ENCODE measurements around the gene BPIFA1. TPM values are rescaled to one million over a fixed set of nuclear protein-coding genes. Genes with fewer than 3 reads are reported as not detected.
A peak's percentile ranks its signal among the peaks of the same experiment; 100 is the strongest.

BPIFA1 gene
- total RNA-seq, 1 donor from 2014 or later = not detected

DNA sequence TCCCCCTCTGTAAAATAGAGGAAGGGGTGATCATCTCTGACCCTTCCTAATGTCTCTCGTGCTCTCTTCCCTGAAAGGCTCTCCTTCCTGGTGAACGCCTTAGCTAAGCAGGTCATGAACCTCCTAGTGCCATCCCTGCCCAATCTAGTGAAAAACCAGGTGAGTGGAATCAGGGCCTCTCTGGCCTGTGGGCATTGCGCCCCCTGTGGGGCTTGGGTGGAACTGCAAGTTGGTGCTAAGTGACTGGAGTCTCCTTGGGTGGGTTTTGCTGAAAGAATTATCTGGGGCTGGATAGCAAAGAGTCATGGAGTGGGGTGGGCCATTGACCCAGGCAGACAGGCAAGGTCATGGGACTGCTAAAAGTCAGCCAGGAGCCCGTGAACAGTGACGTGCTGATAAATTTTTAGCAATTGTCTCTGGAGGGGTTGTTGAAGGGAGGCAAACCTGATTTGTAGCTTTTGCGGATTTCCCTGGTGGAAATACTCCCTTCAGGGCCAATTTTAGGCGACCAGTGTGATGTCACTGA is 56.1 kb downstream of the BPIFA1 start:
- ATAC-seq (no peak), DNase-seq (peak; percentile 42)
- intact Hi-C loops (cut with micrococcal nuclease) = loop anchor here (10.0 kb wide), 1 partner anchor 387 kb away; no protein-coding TSS in a partner anchor

Other genes starting within 250 kb of the BPIFA1 start
- not detected for gene SUN5, start 231.6 kb upstream of the BPIFA1 start, total RNA-seq
- not detected for gene BPIFB2, start 228.3 kb upstream of the BPIFA1 start, total RNA-seq
- not detected for gene BPIFB6, start 204.3 kb upstream of the BPIFA1 start, total RNA-seq
- not detected for gene BPIFB3, start 182.1 kb upstream of the BPIFA1 start, total RNA-seq
- gene BPIFB4, start 156.4 kb upstream of the BPIFA1 start, total RNA-seq = not detected
- gene BPIFA2, start 67.8 kb upstream of the BPIFA1 start, total RNA-seq = not detected
- not detected for gene BPIFA3, start 18.6 kb upstream of the BPIFA1 start, total RNA-seq
- gene BPIFB1, start 47.2 kb downstream of the BPIFA1 start, total RNA-seq = not detected
- gene CDK5RAP1, start 165.5 kb downstream of the BPIFA1 start, total RNA-seq = 20.6 TPM
- 226 TPM for gene SNTA1, start 207.8 kb downstream of the BPIFA1 start, total RNA-seq